Fibroblast of skin of scalp (primary cell): Measurements from ENCODE around the gene VWA7. TPM values are rescaled to one million over a fixed set of nuclear protein-coding genes. Genes with fewer than 3 reads are reported as not detected.
"Not testable (repeated sequence)": the region's sequence is repeated elsewhere in the genome, so short reads cannot be mapped to it uniquely, and the experiment has no call there.

ENCODE experiments used
- DNase-seq: peaks from one replicate; pipeline ENCODE4 v3.0.0-alpha.2; 2013
- polyA plus RNA-seq, 2 experiments: library from polyadenylated mRNA; unstranded; fragments of 120-200 nt; gene quantifications; one replicate each; pipeline ENCODE4 v1.2.1, GENCODE V29; 2013; ENCODE audit not compliant: insufficient read length in 2 of 2

VWA7 gene, protein sequence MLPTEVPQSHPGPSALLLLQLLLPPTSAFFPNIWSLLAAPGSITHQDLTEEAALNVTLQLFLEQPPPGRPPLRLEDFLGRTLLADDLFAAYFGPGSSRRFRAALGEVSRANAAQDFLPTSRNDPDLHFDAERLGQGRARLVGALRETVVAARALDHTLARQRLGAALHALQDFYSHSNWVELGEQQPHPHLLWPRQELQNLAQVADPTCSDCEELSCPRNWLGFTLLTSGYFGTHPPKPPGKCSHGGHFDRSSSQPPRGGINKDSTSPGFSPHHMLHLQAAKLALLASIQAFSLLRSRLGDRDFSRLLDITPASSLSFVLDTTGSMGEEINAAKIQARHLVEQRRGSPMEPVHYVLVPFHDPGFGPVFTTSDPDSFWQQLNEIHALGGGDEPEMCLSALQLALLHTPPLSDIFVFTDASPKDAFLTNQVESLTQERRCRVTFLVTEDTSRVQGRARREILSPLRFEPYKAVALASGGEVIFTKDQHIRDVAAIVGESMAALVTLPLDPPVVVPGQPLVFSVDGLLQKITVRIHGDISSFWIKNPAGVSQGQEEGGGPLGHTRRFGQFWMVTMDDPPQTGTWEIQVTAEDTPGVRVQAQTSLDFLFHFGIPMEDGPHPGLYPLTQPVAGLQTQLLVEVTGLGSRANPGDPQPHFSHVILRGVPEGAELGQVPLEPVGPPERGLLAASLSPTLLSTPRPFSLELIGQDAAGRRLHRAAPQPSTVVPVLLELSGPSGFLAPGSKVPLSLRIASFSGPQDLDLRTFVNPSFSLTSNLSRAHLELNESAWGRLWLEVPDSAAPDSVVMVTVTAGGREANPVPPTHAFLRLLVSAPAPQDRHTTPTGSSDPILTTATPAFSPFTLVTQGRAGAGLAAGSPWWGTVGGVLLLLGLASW
- 0.22 TPM for polyA plus RNA-seq (2013, experiment 1 of 2; ENCODE audit: insufficient read length)
- 0.20 TPM for polyA plus RNA-seq (2013, experiment 2 of 2; ENCODE audit: insufficient read length)

DNA sequence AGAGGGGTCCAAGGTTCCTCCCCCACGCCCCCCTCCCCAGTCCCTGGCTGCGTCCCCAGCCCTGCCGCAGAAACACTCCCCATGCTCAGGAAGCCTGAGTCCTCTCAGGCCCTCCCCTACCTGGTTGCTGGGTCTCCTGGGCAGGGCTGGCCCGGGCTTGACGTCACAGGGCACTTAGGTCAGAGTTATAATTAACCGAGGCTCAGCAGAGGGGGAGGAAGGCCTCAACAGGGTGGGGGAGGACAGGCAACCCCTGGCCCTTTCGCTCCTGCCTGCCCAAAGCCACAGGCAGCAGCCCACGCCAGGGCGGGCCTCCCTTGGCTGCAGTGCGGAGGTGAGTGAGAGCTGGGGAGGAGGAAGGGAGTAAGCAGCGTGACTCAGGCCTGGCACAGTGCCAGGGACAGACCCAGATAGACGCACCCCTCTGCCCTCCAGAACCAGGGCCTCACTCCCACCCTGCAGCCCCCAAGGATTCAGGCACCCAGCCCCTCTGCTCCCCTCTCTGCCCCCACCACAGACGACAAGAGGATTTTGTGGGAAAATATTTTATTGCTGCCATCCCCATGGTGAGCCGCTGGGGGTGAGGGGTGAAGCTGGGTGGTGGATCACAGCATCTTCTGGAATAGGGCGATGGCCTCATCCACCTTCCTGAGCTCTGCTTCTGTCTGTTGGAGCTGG, at the start of gene VWA7:
TSS of gene VWA7 (minus strand) at position 340 of the 678 bp plus-strand sequence. CDS start 549 bp downstream, outside the sequence.
- peak; percentile 56 for DNase-seq

DNA sequence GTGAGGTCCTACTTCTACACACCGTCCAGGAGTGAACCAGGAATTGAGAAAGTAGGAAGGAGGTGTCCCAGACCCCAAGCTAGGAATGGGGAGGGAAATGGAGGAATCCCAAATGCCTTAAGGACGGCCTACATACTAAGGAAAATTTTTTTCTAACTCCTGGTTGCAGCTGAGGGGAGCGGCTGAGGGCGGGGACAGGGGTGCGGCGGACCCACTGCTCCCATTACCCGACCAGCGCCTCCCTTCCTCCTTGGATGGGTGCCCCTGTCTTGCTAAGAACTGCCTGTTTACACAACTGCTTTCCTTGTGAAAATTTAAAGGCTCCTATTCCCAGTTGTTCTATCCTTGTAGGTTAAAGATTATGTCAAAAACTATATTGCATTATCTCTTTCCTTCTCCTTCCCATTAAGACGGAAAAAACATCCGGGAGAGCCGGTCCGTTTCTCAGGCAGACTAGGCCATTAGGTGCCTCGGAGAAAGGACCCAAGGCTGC, 49.7 kb upstream of the VWA7 start:
- DNase-seq = peak; percentile 87

DNA sequence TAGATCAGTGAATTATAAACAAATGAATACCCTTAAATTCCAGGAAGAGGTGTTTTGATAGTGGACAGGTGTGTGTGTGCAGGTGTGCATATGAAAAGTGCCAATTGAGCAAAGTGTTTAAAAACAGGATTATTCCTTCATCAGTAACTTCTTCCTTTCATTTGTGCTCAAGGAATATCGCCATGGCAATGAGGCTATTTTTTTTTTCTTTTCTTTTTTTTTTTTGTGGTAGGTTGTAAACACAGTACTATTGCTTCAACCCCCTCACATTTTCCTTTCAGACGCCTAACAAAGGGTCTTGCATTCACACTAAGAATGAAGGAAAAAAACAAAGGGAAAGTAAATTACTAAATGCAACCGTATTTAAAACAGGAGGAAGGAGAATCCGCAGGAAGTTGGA, 48.4 kb upstream of the VWA7 start:
- DNase-seq = no peak

DNA sequence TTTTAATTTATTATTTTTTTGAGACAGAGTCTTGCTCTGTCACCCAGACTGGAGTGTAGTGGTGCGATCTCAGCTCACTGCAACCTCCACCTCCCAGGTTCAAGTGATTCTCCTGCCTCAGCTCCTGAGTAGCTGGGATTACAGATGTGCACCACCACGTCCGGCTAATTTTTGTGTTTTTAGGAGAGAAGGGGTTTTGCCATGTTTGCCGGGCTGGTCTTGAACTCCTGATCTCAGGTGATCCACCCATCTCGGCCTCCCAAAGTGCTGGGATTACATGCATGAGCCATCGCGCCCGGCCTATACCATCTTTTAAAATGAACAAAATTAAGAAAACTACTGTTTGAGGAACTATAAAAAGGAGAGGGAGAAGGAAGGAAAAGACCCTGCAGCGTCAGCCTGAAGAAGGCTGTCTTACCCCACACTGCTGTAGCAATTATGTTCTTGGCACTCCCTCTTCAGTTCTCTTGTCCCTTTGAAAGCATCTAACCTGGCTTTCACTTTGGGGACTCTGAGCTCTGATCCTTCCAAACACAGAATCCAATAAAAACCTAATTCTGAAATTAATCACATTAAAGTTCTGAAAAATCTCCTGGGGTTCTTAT, 46.6 kb upstream of the VWA7 start:
- not testable (repeated sequence) for DNase-seq

DNA sequence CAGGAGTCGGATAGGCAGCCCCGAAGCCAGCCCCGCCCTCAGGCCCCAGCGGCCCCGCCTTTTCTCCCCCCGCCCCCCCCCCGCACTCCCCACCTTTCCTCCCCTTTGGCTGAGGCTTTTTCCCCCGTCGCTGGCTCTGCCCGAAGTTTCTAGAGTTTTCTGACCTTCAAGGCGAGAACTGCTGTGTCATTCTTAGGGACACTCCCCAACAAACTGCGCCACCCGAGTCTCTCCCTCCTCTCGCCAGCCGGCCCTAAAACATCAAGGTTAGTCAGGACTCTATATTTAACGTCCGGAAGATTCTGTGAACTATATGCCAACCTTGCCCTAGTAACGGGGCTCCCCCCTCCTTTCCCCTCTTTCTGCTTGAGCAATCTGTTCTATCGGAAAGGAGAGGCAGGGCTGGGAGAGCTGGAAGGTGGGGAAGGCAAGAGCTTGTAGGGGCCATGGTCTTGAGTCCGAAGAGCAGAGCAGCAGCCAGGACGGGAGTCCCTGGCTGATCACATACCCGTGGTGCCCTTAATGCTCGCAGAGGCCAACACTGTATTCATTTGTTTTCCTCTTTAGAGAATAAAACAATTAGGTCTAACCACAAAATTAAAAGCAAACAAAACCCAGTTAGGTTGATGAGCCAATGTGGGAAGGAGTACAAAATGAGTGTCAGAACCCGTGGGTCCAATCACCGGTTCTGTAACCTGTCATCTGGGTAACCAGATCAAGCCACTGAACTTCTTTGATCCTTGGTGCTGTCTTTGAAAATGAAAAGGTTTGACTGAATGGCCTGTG, 45.1 kb upstream of the VWA7 start:
- DNase-seq = peak; percentile 86

DNA sequence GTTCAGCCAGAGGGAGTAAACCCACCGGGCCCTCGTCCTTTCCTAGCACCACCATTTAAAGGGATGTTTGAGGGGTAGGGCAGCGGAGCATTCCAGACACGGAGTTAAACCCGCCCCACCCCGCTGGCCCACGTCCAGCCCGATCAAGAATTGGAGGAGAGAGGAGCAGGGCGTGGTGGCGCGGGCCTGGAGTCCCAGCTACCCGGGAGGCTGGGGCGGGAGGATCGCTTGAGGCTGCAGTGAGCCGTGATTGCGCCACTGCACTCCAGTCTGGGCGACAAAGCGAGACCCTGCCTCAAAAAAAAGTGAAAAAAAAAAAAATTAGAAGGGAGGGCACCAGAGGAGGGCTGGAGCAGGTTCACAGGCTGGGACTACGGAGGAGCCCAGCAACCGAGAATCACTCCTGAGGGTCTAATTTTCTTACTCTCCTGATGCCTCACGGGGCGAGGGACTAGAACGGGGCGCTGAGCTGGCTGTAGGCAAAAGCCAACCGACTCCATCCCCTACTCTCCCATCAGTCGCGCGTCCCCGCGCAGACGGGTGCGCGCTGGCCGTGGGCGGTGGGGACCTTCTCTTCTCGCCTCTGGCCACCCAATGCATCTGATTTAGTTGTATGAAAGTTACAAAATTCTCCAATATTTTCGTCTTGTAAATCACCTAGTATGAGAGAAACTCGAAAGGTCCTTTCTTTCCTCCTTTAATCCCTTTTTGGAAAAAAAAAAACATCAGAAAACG, 44.3 kb upstream of the VWA7 start:
- peak; percentile 45 for DNase-seq

DNA sequence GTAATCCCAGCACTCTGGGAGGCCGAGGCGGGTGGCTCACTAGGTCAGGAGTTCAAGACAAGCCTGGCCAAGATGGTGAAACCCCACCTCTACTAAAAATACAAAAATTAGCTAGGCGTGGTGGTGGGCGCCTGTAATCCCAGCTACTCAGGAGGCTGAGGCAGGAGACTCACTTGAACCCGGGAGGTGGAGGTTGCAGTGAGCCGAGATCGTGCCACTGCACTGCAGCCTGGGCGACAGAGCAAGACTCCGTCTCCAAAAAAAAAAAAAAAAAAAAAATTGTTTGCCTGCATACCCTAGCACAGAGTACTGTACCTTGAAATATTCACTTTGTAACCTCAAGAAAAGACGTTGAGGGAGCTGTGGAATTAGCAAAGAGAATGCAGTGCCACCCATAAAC, 43.3 kb upstream of the VWA7 start:
- not testable (repeated sequence) for DNase-seq

DNA sequence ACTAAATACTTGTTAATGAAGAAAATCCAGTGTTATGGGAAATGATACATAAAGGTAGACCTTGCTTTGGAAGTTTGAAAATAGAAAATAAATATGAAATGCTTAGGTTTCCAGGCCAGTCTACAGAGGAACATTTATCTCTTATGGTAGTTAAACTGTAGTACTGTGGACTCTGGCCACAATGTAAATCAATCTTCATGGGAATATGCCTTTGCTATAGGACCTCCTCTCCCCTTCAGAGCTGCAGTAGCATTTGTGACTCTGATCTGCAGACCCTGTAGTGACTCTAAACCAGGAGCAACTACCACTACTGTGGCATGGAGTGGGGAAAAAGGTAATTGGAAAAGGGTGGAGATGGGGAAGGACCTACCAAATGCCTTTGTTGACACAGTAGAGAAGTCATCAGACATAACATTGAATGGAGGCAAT, 42.8 kb upstream of the VWA7 start:
- DNase-seq = no peak

DNA sequence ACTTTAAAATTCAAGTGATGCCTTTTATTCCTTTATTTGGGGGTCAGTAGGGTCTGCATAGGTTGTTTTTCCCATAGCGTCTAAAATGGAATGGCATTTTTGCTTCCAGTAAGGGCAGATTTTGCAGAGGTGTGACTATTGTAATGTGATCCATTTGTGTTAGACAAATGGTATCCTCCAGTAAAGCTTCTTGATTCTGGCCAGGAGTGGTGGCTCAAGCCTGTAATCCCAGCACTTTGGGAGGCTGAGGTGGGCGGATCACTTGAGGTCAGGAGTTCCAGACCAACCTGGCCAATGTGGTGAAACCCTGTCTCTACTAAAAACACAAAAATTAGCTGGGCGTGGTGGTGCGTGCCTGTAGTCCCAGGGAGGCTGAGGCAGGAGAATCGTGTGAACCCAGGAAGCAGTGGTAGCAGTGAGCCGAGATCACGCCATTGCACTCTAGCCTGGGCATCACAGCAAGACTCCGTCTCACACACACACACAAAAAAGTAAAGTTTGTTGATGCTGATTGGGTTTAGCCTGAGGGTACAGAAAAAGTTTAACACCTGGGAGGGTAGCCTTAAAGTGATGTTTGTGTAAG, 40.9 kb upstream of the VWA7 start:
- DNase-seq = not testable (repeated sequence)

DNA sequence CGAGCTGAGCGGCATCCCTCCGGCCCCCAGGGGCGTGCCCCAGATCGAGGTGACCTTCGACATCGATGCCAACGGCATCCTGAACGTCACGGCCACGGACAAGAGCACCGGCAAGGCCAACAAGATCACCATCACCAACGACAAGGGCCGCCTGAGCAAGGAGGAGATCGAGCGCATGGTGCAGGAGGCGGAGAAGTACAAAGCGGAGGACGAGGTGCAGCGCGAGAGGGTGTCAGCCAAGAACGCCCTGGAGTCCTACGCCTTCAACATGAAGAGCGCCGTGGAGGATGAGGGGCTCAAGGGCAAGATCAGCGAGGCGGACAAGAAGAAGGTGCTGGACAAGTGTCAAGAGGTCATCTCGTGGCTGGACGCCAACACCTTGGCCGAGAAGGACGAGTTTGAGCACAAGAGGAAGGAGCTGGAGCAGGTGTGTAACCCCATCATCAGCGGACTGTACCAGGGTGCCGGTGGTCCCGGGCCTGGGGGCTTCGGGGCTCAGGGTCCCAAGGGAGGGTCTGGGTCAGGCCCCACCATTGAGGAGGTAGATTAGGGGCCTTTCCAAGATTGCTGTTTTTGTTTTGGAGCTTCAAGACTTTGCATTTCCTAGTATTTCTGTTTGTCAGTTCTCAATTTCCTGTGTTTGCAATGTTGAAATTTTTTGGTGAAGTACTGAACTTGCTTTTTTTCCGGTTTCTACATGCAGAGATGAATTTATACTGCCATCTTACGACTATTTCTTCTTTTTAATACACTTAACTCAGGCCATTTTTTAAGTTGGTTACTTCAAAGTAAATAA, 40.2 kb upstream of the VWA7 start:
- not testable (repeated sequence) for DNase-seq

DNA sequence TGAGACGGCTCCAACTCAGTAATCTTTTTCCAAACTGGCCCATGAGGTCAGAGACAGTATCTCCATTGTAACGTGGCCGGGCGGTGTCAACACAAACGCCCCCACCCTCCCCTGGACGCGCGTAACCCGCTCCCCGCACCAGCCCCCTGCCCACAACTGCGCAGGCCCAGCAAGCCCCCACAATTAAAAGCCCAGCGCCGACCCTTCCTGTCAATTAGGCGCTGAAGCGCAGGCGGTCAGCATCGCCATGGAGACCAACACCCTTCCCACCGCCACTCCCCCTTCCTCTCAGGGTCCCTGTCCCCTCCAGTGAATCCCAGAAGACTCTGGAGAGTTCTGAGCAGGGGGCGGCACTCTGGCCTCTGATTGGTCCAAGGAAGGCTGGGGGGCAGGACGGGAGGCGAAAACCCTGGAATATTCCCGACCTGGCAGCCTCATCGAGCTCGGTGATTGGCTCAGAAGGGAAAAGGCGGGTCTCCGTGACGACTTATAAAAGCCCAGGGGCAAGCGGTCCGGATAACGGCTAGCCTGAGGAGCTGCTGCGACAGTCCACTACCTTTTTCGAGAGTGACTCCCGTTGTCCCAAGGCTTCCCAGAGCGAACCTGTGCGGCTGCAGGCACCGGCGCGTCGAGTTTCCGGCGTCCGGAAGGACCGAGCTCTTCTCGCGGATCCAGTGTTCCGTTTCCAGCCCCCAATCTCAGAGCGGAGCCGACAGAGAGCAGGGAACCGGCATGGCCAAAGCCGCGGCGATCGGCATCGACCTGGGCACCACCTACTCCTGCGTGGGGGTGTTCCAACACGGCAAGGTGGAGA, 38.1 kb upstream of the VWA7 start, which contains the start of the genes HSPA1A and HSPA1L:
TSS of gene HSPA1A (plus strand) at position 519 of the 814 bp plus-strand sequence. CDS start at position 733, 214 bp downstream.
TSS of gene HSPA1L (minus strand) at position 259 of the 814 bp plus-strand sequence. CDS start 3,311 bp downstream, outside the sequence.
- DNase-seq = peak; percentile 99

DNA sequence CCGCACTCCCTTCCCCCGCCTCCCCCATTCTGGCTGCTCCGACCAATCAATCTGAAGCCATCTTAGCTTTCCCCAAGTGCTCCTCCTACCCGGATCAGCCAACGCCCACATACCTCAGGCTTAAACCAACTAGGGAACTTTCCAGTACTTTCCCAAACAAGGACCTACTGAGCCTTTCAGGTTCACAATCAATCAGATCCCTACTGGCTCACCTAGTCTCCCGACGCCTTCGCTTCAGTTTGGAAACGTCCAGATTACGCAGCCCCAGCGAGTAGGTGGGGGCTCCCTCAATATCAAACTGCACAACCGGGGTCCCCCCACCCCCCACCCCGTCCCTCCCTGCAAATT, 37.5 kb upstream of the VWA7 start:
- DNase-seq = peak; percentile 99

DNA sequence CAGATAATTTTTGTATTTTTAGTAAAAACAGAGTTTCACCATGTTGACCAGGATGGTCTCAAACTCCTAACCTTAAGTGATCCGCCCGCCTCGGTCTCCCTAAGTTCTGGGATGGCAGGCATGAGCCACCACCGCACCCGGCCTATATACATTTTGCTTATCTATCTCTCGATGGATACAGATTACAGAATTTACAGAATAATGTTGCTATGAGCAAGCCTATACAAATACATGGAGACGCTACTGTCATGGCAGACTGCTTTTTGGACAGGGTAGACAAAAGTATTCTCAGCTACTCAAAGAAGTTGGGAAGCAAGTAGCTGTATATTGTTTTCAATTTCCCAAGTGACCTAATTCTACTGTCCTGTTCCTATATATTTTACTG, 36.3 kb upstream of the VWA7 start:
- no peak for DNase-seq

DNA sequence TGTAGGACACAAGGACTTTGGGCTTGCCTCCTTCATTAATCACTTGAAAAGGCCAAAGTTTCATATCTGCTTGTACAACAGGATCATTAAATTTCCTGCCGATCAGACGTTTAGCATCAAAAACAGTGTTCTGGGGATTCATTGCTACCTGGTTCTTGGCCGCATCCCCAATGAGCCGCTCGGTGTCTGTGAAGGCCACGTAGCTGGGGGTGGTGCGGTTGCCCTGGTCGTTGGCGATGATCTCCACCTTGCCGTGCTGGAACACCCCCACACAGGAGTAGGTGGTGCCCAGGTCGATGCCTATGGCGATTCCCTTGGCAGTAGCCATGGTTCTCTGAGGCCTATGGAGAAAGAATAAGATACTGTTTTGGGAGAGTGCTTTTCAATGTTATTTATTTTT, 34.5 kb upstream of the VWA7 start:
- DNase-seq = no peak

DNA sequence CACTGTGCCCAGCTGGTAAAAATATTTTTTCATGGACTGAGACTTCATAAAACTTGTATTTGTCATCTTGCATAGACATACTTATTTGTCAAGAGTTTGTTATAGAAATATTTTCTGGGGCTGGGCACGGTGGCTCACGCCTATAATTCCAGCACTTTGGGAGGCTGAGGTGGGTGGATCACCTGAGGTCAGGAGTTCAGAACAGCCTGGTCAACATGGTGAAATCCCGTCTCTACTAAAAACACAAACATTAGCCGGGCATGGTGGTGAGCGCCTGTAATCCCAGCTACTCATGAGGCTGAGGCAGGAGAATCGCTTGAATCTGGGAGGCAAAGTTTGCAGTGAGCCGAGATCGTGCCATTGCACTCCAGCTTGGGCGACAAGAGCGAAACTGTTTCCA, 31.5 kb upstream of the VWA7 start:
- not testable (repeated sequence) for DNase-seq

DNA sequence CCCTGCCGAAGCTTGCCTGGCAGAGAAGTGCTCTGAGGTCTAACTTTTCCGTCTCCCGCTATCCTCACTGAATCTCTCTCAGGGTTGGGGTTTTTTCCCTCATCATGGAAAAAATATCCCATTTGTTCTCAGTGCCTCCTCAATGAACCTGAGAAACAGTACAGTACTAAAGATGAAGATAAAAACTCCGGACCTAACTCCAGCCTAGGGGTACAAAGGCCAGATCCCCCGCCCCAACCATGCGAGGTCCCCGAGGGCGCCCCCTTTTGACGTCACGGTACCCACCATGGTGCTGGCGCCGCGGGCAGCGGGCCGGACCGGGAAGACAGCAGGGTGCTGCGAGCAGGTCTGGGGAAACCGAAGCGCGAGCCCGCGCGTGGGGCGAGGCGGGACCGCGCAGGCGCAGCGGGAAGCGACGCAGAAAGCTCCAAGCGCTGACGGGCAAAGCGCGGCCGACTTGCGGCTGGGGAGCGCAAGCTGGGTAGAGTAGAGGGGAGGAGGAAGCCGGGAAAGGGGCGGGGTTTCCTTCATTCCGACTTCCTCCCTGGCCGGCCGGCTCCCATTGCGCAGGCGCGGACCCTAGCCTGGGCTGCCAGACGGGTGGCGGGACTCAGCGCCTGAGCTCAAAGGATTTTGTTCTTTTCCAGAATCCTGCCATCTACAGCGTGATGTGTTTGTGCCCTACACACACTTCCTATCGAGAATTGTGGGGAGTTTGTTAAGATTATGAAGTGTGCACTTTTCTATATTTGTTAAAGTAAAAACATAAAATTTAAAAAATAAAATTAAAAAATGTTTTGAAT, 29.5 kb upstream of the VWA7 start, which contains the start of gene LSM2:
TSS of gene LSM2 (minus strand) at position 497 of the 803 bp plus-strand sequence. CDS start at position 288, 209 bp downstream.
- DNase-seq = peak; percentile 97

DNA sequence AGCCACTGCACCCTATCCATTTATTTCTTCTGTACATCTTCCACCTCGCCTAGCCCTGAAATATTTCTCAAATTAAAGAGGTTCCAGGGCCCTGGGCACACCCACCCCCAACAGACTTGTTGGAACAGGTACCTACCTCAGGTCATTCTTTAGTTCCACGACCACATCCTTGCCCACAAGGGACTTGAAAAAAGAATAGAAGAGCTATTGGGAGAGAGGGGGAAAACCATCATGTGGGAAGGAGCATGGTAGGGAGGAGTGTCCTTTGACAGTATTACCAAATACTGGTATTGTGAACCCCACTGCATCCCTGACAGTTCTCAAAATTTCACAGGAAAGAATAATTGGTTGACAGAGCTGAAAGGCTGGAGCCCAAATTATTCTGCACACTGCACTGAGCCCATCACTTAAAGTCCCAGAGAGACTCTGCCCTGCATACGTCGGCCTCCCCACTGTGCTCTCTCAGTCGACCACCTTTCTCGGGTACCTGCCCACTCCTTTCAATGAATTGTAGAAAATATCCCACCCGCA, 28.9 kb upstream of the VWA7 start:
- DNase-seq = no peak
